ES-I3 (cell line): ENCODE results near the gene TMOD4.

ENCODE experiments used
- H3K36me3 ChIP-seq: 2 replicates; pipeline ENCODE4 v1.6.1; 2013; ENCODE audit warnings: mild to moderate bottlenecking, low read length, control low read depth, moderate library complexity; ENCODE audit not compliant: insufficient read depth
- H3K4me1 ChIP-seq: 2 replicates; pipeline ENCODE4 v1.6.1; 2013; ENCODE audit warnings: mild to moderate bottlenecking, control low read depth, low read length; ENCODE audit not compliant: insufficient read depth
- H3K9ac ChIP-seq: 2 replicates; pipeline ENCODE4 v1.6.1; 2013; ENCODE audit warnings: low read depth, mild to moderate bottlenecking, low read length, moderate library complexity
- H3K9me3 ChIP-seq: 2 replicates; pipeline ENCODE4 v1.6.1; 2013; ENCODE audit warnings: mild to moderate bottlenecking, low read length, moderate library complexity; ENCODE audit not compliant: control insufficient read depth, insufficient read depth

TMOD4 gene

GRCh38 chr1:151164732-151165280 is 11.0 kb downstream of the TMOD4 start:
- Histone ChIP-seq H3K9me3 (no peaks in the 10 kb centered on the region), H3K9ac (peak overlapping the region; percentile 90), H3K36me3 (peaks cover 5% of the 10 kb centered on the region; the same call in 1 of the 2 replicates), H3K4me1 (peaks cover 9% of the 10 kb centered on the region)

GRCh38 chr1:151159373-151159772 is 16.4 kb downstream of the TMOD4 start:
- H3K9ac ChIP-seq: no peak overlapping the region
- H3K4me1 ChIP-seq: peaks cover 7% of the 10 kb centered on the region

GRCh38 chr1:151158751-151159251 is 17.0 kb downstream of the TMOD4 start:
- H3K9ac ChIP-seq: no peak overlapping the region
- peaks cover 4% of the 10 kb centered on the region for H3K4me1 ChIP-seq
- H3K36me3 ChIP-seq: peaks cover 5% of the 10 kb centered on the region; the same call in 1 of the 2 replicates
- H3K9me3 ChIP-seq: no peaks in the 10 kb centered on the region

More at GRCh38 chr1:151159373-151159772, 16.4 kb downstream of the TMOD4 start:
- no peaks in the 10 kb centered on the region for H3K9me3 ChIP-seq
- H3K36me3 ChIP-seq: peaks cover 5% of the 10 kb centered on the region; the same call in 1 of the 2 replicates

GRCh38 chr1:151158326-151158725 is 17.5 kb downstream of the TMOD4 start:
- no peak overlapping the region for H3K9ac ChIP-seq
- H3K36me3 ChIP-seq: peaks cover 5% of the 10 kb centered on the region; the same call in 1 of the 2 replicates
- H3K9me3 ChIP-seq: no peaks in the 10 kb centered on the region
- peaks cover 4% of the 10 kb centered on the region for H3K4me1 ChIP-seq

- peaks cover 5% of the 10 kb centered on the region; the same call in 1 of the 2 replicates for H3K36me3 ChIP-seq
- H3K9ac ChIP-seq: no peak overlapping the region
- peaks cover 4% of the 10 kb centered on the region for H3K4me1 ChIP-seq
- H3K9me3 ChIP-seq: no peaks in the 10 kb centered on the region
These were observed 18.7 kb downstream of the TMOD4 start for GRCh38 chr1:151157067-151157531.

- H3K9me3 ChIP-seq: no peaks in the 10 kb centered on the region
- peaks cover 5% of the 10 kb centered on the region; the same call in 1 of the 2 replicates for H3K36me3 ChIP-seq
- H3K9ac ChIP-seq: no peak within 1 kb of the TSS
- peaks cover 4% of the 10 kb centered on the region for H3K4me1 ChIP-seq
These were observed 19.3 kb downstream of the TMOD4 start, which contains the start of gene TNFAIP8L2 for GRCh38 chr1:151156515-151156819. Gene TNFAIP8L2 (plus strand): TSS chr1:151156649. CDS start chr1:151158698, 2,049 bp downstream.

GRCh38 chr1:151147665-151148064 is 28.1 kb downstream of the TMOD4 start:
- Histone ChIP-seq H3K36me3 (no peaks in the 10 kb centered on the region), H3K4me1 (peaks cover 28% of the 10 kb centered on the region), H3K9me3 (no peaks in the 10 kb centered on the region), H3K9ac (no peak overlapping the region)

- Histone ChIP-seq H3K4me1 (peaks cover 29% of the 10 kb centered on the region), H3K9me3 (no peaks in the 10 kb centered on the region), H3K36me3 (no peaks in the 10 kb centered on the region), H3K9ac (peak overlapping the region; percentile 70)
These were observed 28.7 kb downstream of the TMOD4 start for GRCh38 chr1:151147132-151147503.

- Histone ChIP-seq H3K9ac (peak within 1 kb of the TSS; percentile 70), H3K4me1 (peaks cover 29% of the 10 kb centered on the region), H3K9me3 (no peaks in the 10 kb centered on the region), H3K36me3 (no peaks in the 10 kb centered on the region)
These were observed 29.2 kb downstream of the TMOD4 start, which contains the start of gene SEMA6C for GRCh38 chr1:151146412-151147131. Gene SEMA6C (minus strand): TSS chr1:151146631. CDS start chr1:151142621, 4,010 bp downstream.

GRCh38 chr1:151146072-151146411 is 29.7 kb downstream of the TMOD4 start:
- Histone ChIP-seq H3K9me3 (no peaks in the 10 kb centered on the region), H3K4me1 (peaks cover 29% of the 10 kb centered on the region), H3K9ac (peak overlapping the region; percentile 70; the same call in 1 of the 2 replicates), H3K36me3 (no peaks in the 10 kb centered on the region)

- Histone ChIP-seq H3K4me1 (peaks cover 29% of the 10 kb centered on the region), H3K9me3 (no peaks in the 10 kb centered on the region), H3K9ac (peak overlapping the region; percentile 70; the same call in 1 of the 2 replicates), H3K36me3 (no peaks in the 10 kb centered on the region)
These were observed 30.3 kb downstream of the TMOD4 start for GRCh38 chr1:151145304-151146071.

- peaks cover 29% of the 10 kb centered on the region for H3K4me1 ChIP-seq
- peak overlapping the region; percentile 70; the same call in 1 of the 2 replicates for H3K9ac ChIP-seq
- H3K9me3 ChIP-seq: no peaks in the 10 kb centered on the region
These were observed 31.1 kb downstream of the TMOD4 start for GRCh38 chr1:151144474-151145303.

GRCh38 chr1:151143986-151144385 is 31.8 kb downstream of the TMOD4 start:
- H3K4me1 ChIP-seq: peaks cover 29% of the 10 kb centered on the region
- no peaks in the 10 kb centered on the region for H3K9me3 ChIP-seq
- no peak overlapping the region for H3K9ac ChIP-seq

More at GRCh38 chr1:151144474-151145303, 31.1 kb downstream of the TMOD4 start:
- H3K36me3 ChIP-seq: no peaks in the 10 kb centered on the region

More at GRCh38 chr1:151143986-151144385, 31.8 kb downstream of the TMOD4 start:
- H3K36me3 ChIP-seq: no peaks in the 10 kb centered on the region
